ENCODE data around the gene ITGB4. TPM values are rescaled to one million over a fixed set of nuclear protein-coding genes. Genes with fewer than 3 reads are reported as not detected.

The ITGB4 gene
- total RNA-seq, 2 experiments from 2014 or later: 0.64 to 1.4 TPM

GRCh38 chr17:75763613-75764416 lies 42.6 kb downstream of the ITGB4 start:
- Mint-ChIP-seq H3K4me1 (peaks cover 5% of the 10 kb centered on the region), H3K27ac (no peak overlapping the region), H3K27me3 (no peaks in the 10 kb centered on the region), H3K4me3 (peak overlapping the region; percentile 86), H3K9me3 (no peaks in the 10 kb centered on the region), H3K36me3 (peaks cover 2% of the 10 kb centered on the region)
- DNase-seq: no peak

- peak overlapping the region; percentile 86 for H3K4me3 Mint-ChIP-seq
- H3K36me3 Mint-ChIP-seq: peaks cover 2% of the 10 kb centered on the region
- no peaks in the 10 kb centered on the region for H3K27me3 Mint-ChIP-seq
- peaks cover 5% of the 10 kb centered on the region for H3K4me1 Mint-ChIP-seq
- H3K9me3 Mint-ChIP-seq: no peaks in the 10 kb centered on the region
- no peak for DNase-seq
- H3K27ac Mint-ChIP-seq: peak overlapping the region; percentile 78
These were observed 43.1 kb downstream of the ITGB4 start for GRCh38 chr17:75764417-75764710.

- H3K27me3 Mint-ChIP-seq: no peaks in the 10 kb centered on the region
- peaks cover 2% of the 10 kb centered on the region for H3K36me3 Mint-ChIP-seq
- peaks cover 5% of the 10 kb centered on the region for H3K4me1 Mint-ChIP-seq
- H3K27ac Mint-ChIP-seq: peak within 1 kb of the TSS; percentile 78
- H3K9me3 Mint-ChIP-seq: no peaks in the 10 kb centered on the region
- DNase-seq: peak; percentile 81
- H3K4me3 Mint-ChIP-seq: peak within 1 kb of the TSS; percentile 86
These were observed 43.6 kb downstream of the ITGB4 start, which contains the start of gene GALK1 for GRCh38 chr17:75764711-75765421. Gene GALK1 (minus strand): TSS chr17:75765192. CDS start chr17:75765136, 56 bp downstream.

GRCh38 chr17:75765981-75766380 lies 44.7 kb downstream of the ITGB4 start:
- Mint-ChIP-seq H3K9me3 (no peaks in the 10 kb centered on the region), H3K27ac (no peak overlapping the region), H3K4me3 (no peak overlapping the region), H3K27me3 (no peaks in the 10 kb centered on the region), H3K4me1 (peaks cover 5% of the 10 kb centered on the region), H3K36me3 (peaks cover 2% of the 10 kb centered on the region)
- no peak for DNase-seq

- no peak overlapping the region for H3K4me3 Mint-ChIP-seq
- no peaks in the 10 kb centered on the region for H3K27me3 Mint-ChIP-seq
- no peaks in the 10 kb centered on the region for H3K36me3 Mint-ChIP-seq
- DNase-seq: no peak
- no peak overlapping the region for H3K27ac Mint-ChIP-seq
- peaks cover 7% of the 10 kb centered on the region for H3K4me1 Mint-ChIP-seq
- no peaks in the 10 kb centered on the region for H3K9me3 Mint-ChIP-seq
These were observed 46.6 kb downstream of the ITGB4 start for GRCh38 chr17:75767881-75768280.

GRCh38 chr17:75769536-75769935 lies 48.3 kb downstream of the ITGB4 start:
- H3K9me3 Mint-ChIP-seq: no peaks in the 10 kb centered on the region
- peaks cover 3% of the 10 kb centered on the region for H3K4me1 Mint-ChIP-seq
- no peaks in the 10 kb centered on the region for H3K27me3 Mint-ChIP-seq

GRCh38 chr17:75771334-75772281 lies 50.3 kb downstream of the ITGB4 start:
- Mint-ChIP-seq H3K27me3 (no peaks in the 10 kb centered on the region), H3K4me3 (no peak overlapping the region), H3K36me3 (peaks cover 13% of the 10 kb centered on the region), H3K27ac (no peak overlapping the region), H3K4me1 (peaks cover 15% of the 10 kb centered on the region), H3K9me3 (no peaks in the 10 kb centered on the region)
- DNase-seq: no peak

More at GRCh38 chr17:75769536-75769935, 48.3 kb downstream of the ITGB4 start:
- H3K36me3 Mint-ChIP-seq: no peaks in the 10 kb centered on the region
- no peak overlapping the region for H3K27ac Mint-ChIP-seq
- DNase-seq: no peak
- no peak overlapping the region for H3K4me3 Mint-ChIP-seq

GRCh38 chr17:75773121-75773807 lies 52.0 kb downstream of the ITGB4 start:
- H3K4me3 Mint-ChIP-seq: no peak overlapping the region

GRCh38 chr17:75773808-75774470 lies 52.7 kb downstream of the ITGB4 start:
- H3K27me3 Mint-ChIP-seq: no peaks in the 10 kb centered on the region
- no peak for DNase-seq
- peaks cover 36% of the 10 kb centered on the region for H3K36me3 Mint-ChIP-seq
- no peak overlapping the region for H3K4me3 Mint-ChIP-seq
- no peaks in the 10 kb centered on the region for H3K9me3 Mint-ChIP-seq
- peaks cover 30% of the 10 kb centered on the region for H3K4me1 Mint-ChIP-seq
- no peak overlapping the region for H3K27ac Mint-ChIP-seq

More at GRCh38 chr17:75773121-75773807, 52.0 kb downstream of the ITGB4 start:
- H3K27me3 Mint-ChIP-seq: no peaks in the 10 kb centered on the region
- H3K4me1 Mint-ChIP-seq: peaks cover 30% of the 10 kb centered on the region
- no peak overlapping the region for H3K27ac Mint-ChIP-seq
- peaks cover 29% of the 10 kb centered on the region for H3K36me3 Mint-ChIP-seq
- no peaks in the 10 kb centered on the region for H3K9me3 Mint-ChIP-seq
- DNase-seq: no peak

- Mint-ChIP-seq H3K27me3 (peaks cover 1% of the 10 kb centered on the region), H3K36me3 (peaks cover 38% of the 10 kb centered on the region), H3K27ac (no peak overlapping the region), H3K9me3 (no peaks in the 10 kb centered on the region), H3K4me1 (peaks cover 30% of the 10 kb centered on the region), H3K4me3 (no peak overlapping the region)
- DNase-seq: no peak
These were observed 53.3 kb downstream of the ITGB4 start for GRCh38 chr17:75774471-75774990.

GRCh38 chr17:75774991-75775668 lies 53.9 kb downstream of the ITGB4 start:
- peaks cover 36% of the 10 kb centered on the region for H3K4me1 Mint-ChIP-seq
- H3K27ac Mint-ChIP-seq: peak overlapping the region; percentile 59
- peaks cover 39% of the 10 kb centered on the region for H3K36me3 Mint-ChIP-seq
- DNase-seq: no peak
- H3K9me3 Mint-ChIP-seq: no peaks in the 10 kb centered on the region
- H3K4me3 Mint-ChIP-seq: no peak overlapping the region
- peaks cover 6% of the 10 kb centered on the region for H3K27me3 Mint-ChIP-seq

- Mint-ChIP-seq H3K36me3 (peaks cover 39% of the 10 kb centered on the region), H3K4me1 (peaks cover 34% of the 10 kb centered on the region), H3K4me3 (peak overlapping the region; percentile 92), H3K9me3 (no peaks in the 10 kb centered on the region), H3K27me3 (peaks cover 6% of the 10 kb centered on the region), H3K27ac (peak overlapping the region; percentile 59)
- DNase-seq: no peak
These were observed 55.4 kb downstream of the ITGB4 start for GRCh38 chr17:75776386-75777295.

Measured in activated naive CD8-positive, alpha-beta T cell treated with anti-CD3 and anti-CD28 coated beads for 36 hours (primary cell).